ENCODE measurements around the gene ZNF565.

The ZNF565 gene

DNA sequence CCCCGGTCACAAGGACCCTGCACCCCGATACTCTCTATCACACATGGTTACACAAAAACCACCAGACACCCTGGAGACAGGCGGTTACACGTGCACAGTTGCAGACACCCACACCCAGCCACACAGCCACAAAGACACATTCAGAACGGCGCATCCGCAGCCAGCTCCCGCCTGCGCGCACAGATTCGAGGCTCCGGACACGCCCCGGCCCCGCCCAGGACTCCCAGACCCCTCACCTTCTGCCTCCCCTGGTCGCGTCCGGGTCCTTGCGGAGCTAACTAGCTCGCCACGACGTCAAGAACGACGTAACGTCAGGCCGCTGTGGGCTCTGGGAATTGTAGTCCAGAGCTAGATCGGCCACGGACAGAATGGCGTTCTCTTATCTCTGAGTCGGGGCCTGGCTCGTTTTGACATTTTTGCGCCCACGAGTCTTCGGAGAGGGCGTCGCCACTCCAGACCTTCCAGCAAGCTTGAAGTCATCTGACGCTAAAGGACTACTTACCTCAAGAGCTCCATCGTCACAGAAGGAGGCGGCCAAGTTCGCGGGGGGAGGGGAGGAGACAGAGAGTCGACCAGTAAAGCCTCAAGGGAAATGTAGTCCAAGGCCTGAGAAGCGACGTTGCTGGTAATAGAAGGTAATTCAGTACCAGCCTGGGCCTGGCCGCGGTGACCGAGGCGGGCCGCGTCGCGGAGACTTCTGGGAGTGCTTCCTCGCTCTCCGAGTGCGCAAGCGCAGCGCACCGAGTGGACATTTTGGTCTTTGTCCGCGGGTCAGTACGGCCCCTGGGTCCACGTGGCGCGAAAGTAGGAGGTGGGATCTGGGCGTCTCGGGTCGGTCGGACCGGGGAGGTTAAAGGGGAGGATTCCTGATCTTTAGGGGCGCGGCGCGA lies at the start of gene ZNF565, which contains the start of gene ZNF146:
ZNF565 (minus strand) TSS at position 280 of the 890 bp plus-strand sequence. CDS start 12,680 bp downstream, outside the sequence.
ZNF146 (plus strand) TSS at position 721 of the 890 bp plus-strand sequence. CDS start 21,335 bp downstream, outside the sequence.
- H3K9me3 Mint-ChIP-seq, result no peaks in the 10 kb centered on the region
- peaks cover 11% of the 10 kb centered on the region for H3K4me1 Mint-ChIP-seq
- no peak within 1 kb of the TSS for H3K27ac Mint-ChIP-seq
- peaks cover 35% of the 10 kb centered on the region for H3K36me3 Mint-ChIP-seq
- DNase-seq (ENCODE audit: low spot score in 2 of 2) (peak; percentile 89 to 96), ATAC-seq (peak; percentile 91)
- no peak within 1 kb of the TSS for H3K4me3 Mint-ChIP-seq

DNA sequence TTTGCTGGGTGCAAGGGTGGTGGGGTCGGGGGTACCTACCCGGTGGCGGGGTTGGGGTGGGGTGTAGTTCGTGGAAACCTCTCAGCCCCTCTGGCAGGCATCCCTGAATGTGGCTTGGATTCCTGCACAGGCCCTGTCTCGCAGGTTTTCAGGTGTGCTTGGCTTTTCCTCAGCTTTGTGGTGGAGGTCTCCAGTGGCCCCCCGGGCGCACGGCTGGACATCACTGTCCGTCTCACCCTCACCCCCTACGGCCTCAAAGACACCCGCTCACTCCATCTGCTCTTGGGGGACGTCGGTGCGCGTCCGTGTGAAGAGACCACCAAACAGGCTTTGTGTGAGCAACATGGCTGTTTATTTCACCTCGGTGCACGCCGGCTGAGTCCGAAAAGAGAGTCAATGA lies 44.7 kb upstream of the ZNF565 start:
- H3K27ac Mint-ChIP-seq, result no peak overlapping the region
- no peak overlapping the region for H3K4me3 Mint-ChIP-seq
- ATAC-seq (no peak), DNase-seq (ENCODE audit: low spot score in 2 of 2) (no peak)
- peaks cover 23% of the 10 kb centered on the region for H3K9me3 Mint-ChIP-seq
- H3K4me1 Mint-ChIP-seq, result no peaks in the 10 kb centered on the region
- peaks cover 5% of the 10 kb centered on the region for H3K36me3 Mint-ChIP-seq

DNA sequence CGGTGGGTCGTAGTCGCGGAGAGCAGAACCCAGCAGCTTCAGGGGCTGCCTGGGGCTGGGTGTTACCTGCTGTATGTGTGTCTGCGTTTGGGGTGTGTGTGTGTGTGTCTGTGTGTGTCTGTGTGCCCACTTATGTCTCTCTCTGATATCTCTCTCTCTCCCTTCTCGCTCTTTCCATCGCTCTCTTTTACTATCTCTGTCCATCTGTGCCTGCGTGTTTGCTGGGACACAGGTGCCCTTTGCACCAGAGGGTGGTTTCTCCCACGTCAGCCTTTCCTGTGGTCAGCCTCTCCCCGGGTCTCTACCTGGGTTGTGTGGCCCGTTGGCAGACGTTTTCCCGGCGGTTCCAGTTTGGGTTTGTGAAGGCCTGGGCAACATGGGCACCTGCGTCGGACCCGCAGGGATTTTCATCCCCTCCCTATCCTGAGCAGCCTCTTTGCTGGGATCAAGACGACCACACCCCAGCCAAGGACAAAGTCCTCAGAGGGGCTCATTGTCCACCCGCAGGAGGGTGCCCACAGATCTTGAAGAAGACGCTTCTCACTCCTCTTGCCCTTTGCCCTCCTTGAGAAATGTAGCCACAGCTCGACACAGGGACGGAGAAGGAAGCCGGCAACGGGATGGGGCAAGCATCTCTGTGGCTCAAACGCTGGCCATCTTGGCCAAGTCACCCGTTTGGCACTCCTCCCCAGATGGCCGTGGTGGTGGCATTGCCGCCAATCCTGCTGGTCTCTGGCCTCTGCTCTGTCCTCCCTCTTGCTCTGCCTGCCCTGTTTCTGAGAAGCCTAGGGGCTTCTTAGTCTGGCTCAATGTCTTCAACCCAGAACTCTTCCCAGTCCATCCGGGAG lies 43.8 kb upstream of the ZNF565 start:
- Mint-ChIP-seq H3K9me3 (peaks cover 15% of the 10 kb centered on the region), H3K27ac (no peak overlapping the region), H3K4me1 (no peaks in the 10 kb centered on the region), H3K4me3 (no peak overlapping the region), H3K36me3 (peaks cover 5% of the 10 kb centered on the region)
- DNase-seq (ENCODE audit: low spot score in 2 of 2) (no peak), ATAC-seq (no peak)

DNA sequence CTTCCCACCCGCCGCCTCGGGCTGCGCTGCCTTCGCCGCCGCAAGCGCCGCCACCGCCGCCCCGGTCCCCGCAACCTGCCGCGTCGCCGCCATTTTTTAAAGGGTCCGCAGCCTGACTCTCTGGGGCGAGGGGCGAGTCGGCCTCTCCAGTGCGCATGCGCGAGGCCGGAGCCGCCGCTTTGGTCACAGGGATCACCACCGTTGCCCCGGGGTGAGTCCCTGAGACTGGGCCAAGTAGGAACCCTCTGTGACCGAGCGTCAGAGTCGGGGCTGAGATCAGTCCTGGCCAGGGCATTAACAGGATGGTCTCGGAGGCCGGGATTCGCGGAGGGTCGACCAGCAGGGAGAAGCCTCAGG lies 43.0 kb upstream of the ZNF565 start:
- H3K9me3 Mint-ChIP-seq, result peaks cover 12% of the 10 kb centered on the region
- no peak overlapping the region for H3K27ac Mint-ChIP-seq
- no peak for ATAC-seq
- no peak for DNase-seq (ENCODE audit: low spot score in 2 of 2)
- no peaks in the 10 kb centered on the region for H3K4me1 Mint-ChIP-seq
- no peak overlapping the region for H3K4me3 Mint-ChIP-seq
- H3K36me3 Mint-ChIP-seq, result peaks cover 5% of the 10 kb centered on the region

DNA sequence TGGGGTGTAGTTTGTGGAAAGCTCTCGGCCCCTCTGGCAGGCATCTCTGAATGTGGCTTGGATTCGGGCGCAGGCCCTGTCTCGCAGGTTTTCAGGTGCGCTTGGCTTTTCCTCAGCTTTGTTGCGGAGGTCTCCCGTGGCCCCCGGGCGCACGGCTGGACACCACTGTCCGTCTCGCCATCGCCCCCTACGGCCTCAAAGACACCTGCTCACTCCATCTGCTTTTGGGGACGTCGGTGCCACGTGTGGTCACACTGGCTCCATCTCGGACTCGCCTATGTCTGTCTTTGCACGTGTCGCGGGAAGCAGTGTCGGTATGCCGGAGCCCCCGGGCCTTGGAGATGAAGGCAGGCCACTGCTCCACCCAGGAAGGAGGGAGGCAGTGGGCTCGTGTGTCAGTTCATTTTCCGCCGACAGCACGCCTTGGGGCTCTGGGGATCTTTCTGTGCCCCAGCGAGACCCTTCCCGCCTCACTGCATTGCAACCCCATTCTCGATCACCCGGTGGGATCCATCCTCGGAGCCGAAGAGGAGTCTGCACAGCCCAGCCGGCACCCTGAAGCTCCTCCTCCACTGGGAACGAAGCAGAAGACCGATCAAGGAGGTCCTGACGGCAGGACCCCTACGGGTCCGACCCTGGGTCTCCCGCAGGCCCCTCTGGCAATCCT lies 42.5 kb upstream of the ZNF565 start:
- Mint-ChIP-seq H3K4me3 (no peak overlapping the region), H3K36me3 (peaks cover 5% of the 10 kb centered on the region), H3K4me1 (no peaks in the 10 kb centered on the region), H3K9me3 (peaks cover 12% of the 10 kb centered on the region), H3K27ac (no peak overlapping the region)
- ATAC-seq (no peak), DNase-seq (ENCODE audit: low spot score in 2 of 2) (no peak)

DNA sequence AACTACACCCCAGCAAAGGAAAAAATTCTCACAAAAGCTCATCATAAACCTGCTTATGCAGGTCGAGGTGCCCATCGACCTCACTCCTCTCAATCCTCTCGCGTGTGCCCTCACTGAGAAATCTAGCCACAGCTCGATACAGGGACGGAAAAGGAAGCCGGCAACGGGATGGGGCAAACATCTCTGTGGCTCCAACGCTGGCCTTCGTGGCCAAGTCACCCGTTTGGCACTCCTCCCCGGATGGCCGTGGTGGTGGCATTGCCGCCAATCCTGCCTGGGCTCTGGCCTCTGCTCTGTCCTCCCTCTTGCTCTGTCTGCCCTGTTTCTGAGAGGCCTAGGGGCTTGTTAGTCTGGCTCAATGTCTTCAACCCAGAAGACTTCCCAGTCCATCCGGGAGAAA lies 41.6 kb upstream of the ZNF565 start:
- H3K27ac Mint-ChIP-seq, result no peak overlapping the region
- no peak for DNase-seq (ENCODE audit: low spot score in 2 of 2)
- no peak for ATAC-seq
- peaks cover 5% of the 10 kb centered on the region for H3K36me3 Mint-ChIP-seq
- peaks cover 15% of the 10 kb centered on the region for H3K9me3 Mint-ChIP-seq
- no peak overlapping the region for H3K4me3 Mint-ChIP-seq
- no peaks in the 10 kb centered on the region for H3K4me1 Mint-ChIP-seq

DNA sequence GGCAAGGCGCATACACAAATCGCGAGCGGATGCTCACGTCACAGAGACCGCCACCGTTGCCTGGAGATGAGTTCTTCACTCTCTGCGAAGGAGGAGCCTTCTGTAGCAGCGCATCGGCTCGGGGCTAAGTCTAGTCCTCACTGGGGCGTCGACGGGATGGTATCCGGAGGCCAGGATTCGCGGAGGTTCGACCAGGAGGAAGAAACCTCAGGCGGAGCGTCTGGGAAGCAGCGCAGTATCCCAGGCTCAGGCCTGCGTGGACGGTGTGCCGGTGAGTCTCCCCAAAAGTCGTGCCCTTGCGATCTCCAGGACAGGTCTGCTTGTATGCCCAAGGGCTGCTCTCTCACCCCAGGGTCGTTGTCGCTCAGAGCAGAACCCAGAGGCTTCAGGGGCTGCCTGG lies 40.9 kb upstream of the ZNF565 start:
- Mint-ChIP-seq H3K4me3 (no peak overlapping the region), H3K36me3 (peaks cover 5% of the 10 kb centered on the region), H3K9me3 (peaks cover 15% of the 10 kb centered on the region), H3K4me1 (no peaks in the 10 kb centered on the region), H3K27ac (no peak overlapping the region)
- no peak for DNase-seq (ENCODE audit: low spot score in 2 of 2)
- no peak for ATAC-seq

DNA sequence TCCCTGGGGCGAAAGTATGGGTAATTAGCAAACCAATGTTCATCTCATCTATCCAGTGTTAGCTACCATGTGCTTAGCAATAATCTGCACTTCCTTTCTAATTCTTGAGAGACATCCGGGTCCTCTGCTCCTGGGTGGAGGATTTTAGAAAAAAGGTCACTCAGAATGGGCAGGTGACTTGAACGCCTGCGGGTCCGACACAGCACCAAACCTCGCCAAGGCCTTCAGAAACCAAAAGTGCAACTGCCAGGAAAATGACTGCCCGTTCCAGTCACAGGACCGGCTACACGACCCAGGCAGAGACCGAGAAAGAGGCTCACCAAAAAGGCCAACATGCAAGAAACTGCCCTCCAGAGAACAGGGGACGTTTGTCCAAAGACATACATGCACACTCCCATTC lies 40.4 kb upstream of the ZNF565 start:
- Mint-ChIP-seq H3K4me1 (no peaks in the 10 kb centered on the region), H3K4me3 (no peak overlapping the region), H3K27ac (no peak overlapping the region), H3K9me3 (peaks cover 15% of the 10 kb centered on the region), H3K36me3 (peaks cover 5% of the 10 kb centered on the region)
- DNase-seq (ENCODE audit: low spot score in 2 of 2) (no peak), ATAC-seq (no peak)

DNA sequence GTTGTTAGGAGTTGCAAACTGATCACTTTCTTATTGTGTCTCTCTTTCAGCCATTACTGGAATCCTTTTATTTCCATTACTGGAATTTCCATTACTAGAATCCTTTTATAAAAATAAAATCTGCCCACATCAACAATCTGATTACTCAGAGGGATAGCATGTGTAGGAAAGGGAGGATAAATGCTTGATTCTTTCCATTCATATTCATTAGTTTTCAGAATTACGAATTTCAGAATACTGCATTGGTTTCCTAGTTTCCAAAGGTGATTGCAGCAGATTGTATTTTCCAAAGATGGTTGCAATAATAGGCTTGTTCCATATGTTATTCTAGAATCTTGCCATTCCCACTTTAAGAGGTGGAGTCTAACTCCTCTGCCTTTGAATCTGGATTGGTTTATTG lies 37.6 kb upstream of the ZNF565 start:
- no peak overlapping the region for H3K27ac Mint-ChIP-seq
- no peaks in the 10 kb centered on the region for H3K4me1 Mint-ChIP-seq
- no peak overlapping the region for H3K4me3 Mint-ChIP-seq
- DNase-seq (ENCODE audit: low spot score in 2 of 2) (no peak), ATAC-seq (no peak)
- peaks cover 5% of the 10 kb centered on the region for H3K36me3 Mint-ChIP-seq
- peaks cover 12% of the 10 kb centered on the region for H3K9me3 Mint-ChIP-seq

DNA sequence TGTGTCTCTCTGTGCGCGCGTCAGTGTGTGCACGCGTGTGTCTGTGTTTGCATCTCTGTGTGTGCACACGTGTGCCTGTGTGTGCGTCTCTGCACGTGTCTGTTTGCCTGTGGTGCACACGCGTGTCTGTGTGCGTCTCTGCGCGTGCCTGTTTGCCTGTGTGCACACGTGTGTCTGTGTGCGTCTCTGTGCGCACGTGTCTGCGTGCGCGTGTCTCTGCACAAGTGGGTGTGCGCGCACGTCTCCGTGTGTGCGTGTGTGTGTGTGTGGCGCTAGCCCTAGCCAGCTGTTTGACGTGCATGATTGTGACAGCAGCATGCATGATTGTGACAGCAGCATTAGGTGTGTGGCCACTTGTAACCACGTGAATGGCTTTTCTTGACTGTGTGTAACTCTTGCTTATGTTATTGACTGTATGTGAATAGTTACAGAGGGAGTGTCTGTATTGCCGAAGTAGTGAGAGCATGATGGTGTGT lies 31.6 kb upstream of the ZNF565 start:
- Mint-ChIP-seq H3K27ac (no peak overlapping the region), H3K4me3 (no peak overlapping the region)

DNA sequence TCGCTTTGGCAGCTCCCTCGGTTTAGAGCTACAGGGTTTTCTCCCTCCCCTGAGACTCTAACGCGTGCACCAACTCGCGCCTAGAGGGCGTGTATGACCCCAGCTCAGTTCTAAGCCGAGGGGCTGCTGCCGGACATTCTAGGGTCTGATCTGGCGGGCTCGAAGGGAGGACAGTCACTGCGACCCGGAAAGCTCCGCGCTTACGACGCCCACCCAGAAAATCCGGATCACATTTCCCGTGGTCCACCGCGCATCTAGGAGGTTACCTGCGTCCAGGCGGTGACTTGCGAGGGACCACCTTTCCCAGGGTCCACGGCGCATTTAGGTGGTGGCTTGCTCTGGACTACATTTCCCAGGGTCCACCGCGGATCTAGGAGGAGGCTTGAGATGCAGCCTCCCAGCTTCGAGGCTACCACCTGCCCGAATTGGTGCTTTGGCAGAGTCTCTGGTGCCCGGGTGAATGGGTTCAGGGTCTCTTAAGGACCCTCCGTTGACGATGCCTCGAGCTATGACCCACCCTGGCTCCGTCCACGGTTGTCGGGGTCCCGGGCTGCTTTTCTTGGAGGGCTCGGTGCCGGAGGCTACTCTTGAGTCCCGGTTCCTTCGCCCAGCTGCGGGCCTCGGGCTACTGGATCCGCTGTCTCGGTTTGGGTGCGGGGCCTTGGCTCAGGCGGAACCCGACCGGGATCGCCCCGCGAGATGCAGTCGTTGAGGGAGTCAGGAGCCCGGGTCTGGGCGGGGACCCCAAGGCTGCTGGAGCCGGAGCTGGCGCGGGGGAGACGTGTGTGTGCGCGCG lies 30.9 kb upstream of the ZNF565 start:
- no peaks in the 10 kb centered on the region for H3K36me3 Mint-ChIP-seq
- H3K9me3 Mint-ChIP-seq, result peaks cover 14% of the 10 kb centered on the region
- no peak overlapping the region for H3K27ac Mint-ChIP-seq
- DNase-seq (ENCODE audit: low spot score in 2 of 2), result no peak
- ATAC-seq, result no peak
- no peak overlapping the region for H3K4me3 Mint-ChIP-seq
- no peaks in the 10 kb centered on the region for H3K4me1 Mint-ChIP-seq

More for the DNA sequence above, 31.6 kb upstream of the ZNF565 start:
- ATAC-seq, result no peak
- no peak for DNase-seq (ENCODE audit: low spot score in 2 of 2)
- peaks cover 14% of the 10 kb centered on the region for H3K9me3 Mint-ChIP-seq
- no peaks in the 10 kb centered on the region for H3K4me1 Mint-ChIP-seq
- H3K36me3 Mint-ChIP-seq, result no peaks in the 10 kb centered on the region

DNA sequence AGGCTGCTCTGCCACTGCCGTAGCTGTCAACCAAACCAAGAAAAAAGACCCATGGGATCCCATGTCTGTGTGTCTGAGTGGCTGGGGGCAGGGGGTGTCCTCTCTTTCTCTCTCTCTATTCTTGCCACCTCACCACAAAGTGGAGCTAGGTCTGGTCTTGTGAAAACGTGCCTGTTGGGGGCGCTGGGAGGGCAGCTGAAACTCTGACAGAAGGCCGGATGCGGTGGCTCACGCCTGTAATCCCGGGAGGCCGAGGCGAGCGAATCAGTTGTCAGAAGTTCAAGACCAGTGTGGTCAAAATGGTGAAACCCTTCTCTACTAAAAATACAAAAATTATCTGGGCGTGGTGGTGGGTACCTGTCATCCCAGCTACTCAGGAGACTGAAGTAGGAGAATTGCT lies 29.6 kb upstream of the ZNF565 start:
- no peaks in the 10 kb centered on the region for H3K4me1 Mint-ChIP-seq
- no peak for DNase-seq (ENCODE audit: low spot score in 2 of 2)
- peaks cover 7% of the 10 kb centered on the region for H3K36me3 Mint-ChIP-seq
- H3K27ac Mint-ChIP-seq, result no peak overlapping the region
- ATAC-seq, result no peak
- no peak overlapping the region for H3K4me3 Mint-ChIP-seq
- peaks cover 23% of the 10 kb centered on the region for H3K9me3 Mint-ChIP-seq

DNA sequence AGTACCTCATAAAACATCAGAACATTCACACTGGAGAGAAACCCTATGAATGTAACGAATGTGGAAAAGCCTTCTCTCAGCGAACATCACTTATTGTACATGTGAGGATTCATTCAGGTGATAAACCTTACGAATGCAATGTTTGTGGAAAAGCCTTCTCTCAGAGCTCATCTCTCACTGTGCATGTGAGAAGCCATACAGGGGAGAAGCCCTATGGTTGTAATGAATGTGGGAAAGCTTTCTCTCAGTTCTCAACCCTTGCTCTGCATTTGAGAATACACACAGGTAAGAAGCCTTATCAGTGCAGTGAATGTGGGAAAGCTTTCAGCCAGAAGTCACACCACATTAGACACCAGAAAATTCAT lies 22.5 kb upstream of the ZNF565 start:
- ATAC-seq, result no peak
- H3K4me1 Mint-ChIP-seq, result no peaks in the 10 kb centered on the region
- peaks cover 32% of the 10 kb centered on the region for H3K9me3 Mint-ChIP-seq
- H3K27ac Mint-ChIP-seq, result no peak overlapping the region
- no peak overlapping the region for H3K4me3 Mint-ChIP-seq
- no peak for DNase-seq (ENCODE audit: low spot score in 2 of 2)
- H3K36me3 Mint-ChIP-seq, result peaks cover 77% of the 10 kb centered on the region

DNA sequence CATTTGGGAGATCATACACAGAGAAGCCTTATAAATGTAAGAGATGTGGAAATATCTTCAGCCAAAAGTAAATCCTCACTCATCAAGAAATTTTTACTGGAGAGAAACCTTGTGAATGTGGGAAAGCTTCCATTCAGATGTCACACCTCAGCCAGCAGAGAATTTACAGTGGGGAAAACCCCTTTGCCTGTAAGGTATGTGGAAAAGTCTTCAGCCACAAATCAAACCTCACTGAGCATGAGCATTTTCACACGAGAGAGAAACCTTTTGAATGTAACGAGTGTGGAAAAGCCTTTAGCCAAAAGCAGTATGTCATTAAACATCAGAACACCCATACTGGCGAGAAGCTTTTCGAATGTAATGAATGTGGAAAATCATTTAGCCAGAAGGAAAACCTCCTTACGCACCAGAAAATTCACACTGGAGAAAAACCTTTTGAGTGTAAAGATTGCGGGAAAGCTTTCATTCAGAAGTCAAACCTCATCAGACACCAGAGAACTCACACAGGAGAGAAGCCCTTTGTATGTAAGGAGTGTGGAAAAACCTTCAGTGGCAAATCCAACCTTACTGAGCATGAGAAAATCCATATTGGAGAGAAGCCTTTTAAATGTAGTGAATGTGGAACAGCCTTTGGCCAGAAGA lies 22.0 kb upstream of the ZNF565 start:
- Mint-ChIP-seq H3K4me3 (no peak overlapping the region), H3K4me1 (no peaks in the 10 kb centered on the region), H3K36me3 (peaks cover 82% of the 10 kb centered on the region), H3K27ac (no peak overlapping the region), H3K9me3 (peaks cover 32% of the 10 kb centered on the region)
- no peak for ATAC-seq
- DNase-seq (ENCODE audit: low spot score in 2 of 2), result no peak

All from stimulated activated effector memory CD8-positive, alpha-beta T cell treated with anti-CD3 and anti-CD28 coated beads, Interleukin-12 subunit alpha, Interleukin-12 subunit beta, amount 100 ng/mL, for 72 hours (primary cell).